GM19238 (cell line): ENCODE measurements around the gene DAP3.

Experiments
- DNase-seq: peaks from one replicate; pipeline ENCODE4 v3.0.0; 2011; ENCODE audit warnings: low spot score; ENCODE audit not compliant: insufficient read length

DAP3 gene

GRCh38 chr1:155769257-155769656 lies 80.4 kb downstream of the DAP3 start:
- DNase-seq = no peak

GRCh38 chr1:155773221-155773620 lies 84.3 kb downstream of the DAP3 start:
- no peak for DNase-seq

- DNase-seq = no peak
Measured at GRCh38 chr1:155776414-155776813, 87.5 kb downstream of the DAP3 start.

GRCh38 chr1:155777582-155777981 lies 88.7 kb downstream of the DAP3 start:
- no peak for DNase-seq
